ENCODE results near the gene UTP4.
"Not testable (repeated sequence)": the region's sequence is repeated elsewhere in the genome, so short reads cannot be mapped to it uniquely, and the experiment has no call there.

The UTP4 gene

DNA sequence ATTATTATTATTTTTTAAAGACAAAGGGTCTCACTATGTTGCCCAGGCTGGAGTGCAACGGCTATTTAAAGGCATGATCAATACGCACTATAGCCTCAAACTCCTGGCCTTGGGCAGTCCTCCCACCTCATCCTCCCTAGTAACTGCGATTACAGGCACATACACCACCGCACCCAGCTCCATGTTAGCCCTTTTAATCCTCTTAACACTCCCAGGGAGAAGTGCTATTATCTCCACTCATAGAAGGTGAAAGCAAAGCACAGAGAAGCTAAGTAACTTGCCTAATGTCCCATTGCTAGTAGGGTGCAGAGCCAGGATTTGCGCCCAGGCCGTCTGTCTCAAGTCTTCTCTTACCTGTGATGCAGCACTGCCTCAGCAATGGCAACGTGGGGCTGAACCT is 22.0 kb upstream of the UTP4 start:
- no peak for DNase-seq (ENCODE audit: low read depth in 2 of 2)

GRCh38 chr16:69111216-69111875 is 21.1 kb upstream of the UTP4 start:
- no peak for DNase-seq (ENCODE audit: low read depth in 2 of 2)

GRCh38 chr16:69111876-69112230 is 20.6 kb upstream of the UTP4 start:
- DNase-seq (ENCODE audit: low read depth in 2 of 2): no peak

DNA sequence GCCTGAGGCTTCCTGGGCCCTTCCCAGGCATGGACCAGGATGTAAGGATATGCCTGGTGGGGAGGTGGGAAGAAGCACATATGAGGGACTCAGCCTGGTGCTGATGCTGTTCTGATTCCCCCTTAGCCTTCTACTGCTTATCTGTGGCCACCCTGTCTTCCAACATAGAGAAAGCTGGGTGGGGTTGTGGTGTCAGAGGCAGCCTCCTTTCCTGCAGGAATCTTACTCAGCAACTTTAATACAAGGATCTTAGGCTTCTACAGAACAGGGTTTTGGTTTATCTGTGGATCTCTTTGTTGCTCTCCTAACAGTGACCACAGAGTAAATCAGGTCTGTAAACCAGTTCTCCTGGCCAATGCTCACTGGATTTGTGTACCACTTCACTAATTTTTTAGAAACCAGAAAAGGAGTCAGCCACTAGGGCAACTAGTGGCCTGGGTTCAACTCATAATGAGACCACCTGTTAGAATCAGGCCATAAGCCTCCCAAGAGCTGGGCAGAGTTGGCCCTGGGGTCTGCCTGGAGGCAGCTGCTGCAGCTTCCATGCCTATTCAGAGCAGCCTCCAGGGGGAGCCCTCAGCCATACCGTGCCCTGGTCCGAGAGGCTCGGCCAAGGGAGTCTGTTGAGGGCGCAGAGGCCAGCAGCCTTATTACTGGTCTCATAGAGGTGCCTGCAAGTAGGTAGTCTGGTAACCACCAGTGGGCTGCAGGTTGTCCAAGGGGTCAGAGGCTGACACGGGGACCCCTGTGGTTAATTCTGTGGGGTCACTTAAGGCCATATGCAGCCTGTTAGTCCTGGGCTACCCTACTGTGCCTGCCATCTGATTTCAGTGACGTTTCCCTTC is 19.9 kb upstream of the UTP4 start:
- DNase-seq (ENCODE audit: low read depth in 2 of 2): peak; percentile 43 to 54

- no peak for DNase-seq (ENCODE audit: low read depth in 2 of 2)
Measured at GRCh38 chr16:69113216-69113615, 19.2 kb upstream of the UTP4 start.

DNA sequence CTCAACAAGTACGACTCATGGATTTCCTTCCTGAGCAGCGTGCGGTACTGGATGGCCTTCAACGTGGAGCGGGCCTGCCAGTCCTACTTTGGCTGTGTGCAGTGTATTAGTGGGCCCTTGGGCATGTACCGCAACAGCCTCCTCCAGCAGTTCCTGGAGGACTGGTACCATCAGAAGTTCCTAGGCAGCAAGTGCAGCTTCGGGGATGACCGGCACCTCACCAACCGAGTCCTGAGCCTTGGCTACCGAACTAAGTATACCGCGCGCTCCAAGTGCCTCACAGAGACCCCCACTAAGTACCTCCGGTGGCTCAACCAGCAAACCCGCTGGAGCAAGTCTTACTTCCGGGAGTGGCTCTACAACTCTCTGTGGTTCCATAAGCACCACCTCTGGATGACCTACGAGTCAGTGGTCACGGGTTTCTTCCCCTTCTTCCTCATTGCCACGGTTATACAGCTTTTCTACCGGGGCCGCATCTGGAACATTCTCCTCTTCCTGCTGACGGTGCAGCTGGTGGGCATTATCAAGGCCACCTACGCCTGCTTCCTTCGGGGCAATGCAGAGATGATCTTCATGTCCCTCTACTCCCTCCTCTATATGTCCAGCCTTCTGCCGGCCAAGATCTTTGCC is 18.0 kb upstream of the UTP4 start:
- DNase-seq (ENCODE audit: low read depth in 2 of 2): no peak

- no peak for DNase-seq (ENCODE audit: low read depth in 2 of 2)
Measured at GRCh38 chr16:69114976-69115355, 17.5 kb upstream of the UTP4 start.

- no peak for DNase-seq (ENCODE audit: low read depth in 2 of 2)
Measured at GRCh38 chr16:69115361-69115760, 17.1 kb upstream of the UTP4 start.

DNA sequence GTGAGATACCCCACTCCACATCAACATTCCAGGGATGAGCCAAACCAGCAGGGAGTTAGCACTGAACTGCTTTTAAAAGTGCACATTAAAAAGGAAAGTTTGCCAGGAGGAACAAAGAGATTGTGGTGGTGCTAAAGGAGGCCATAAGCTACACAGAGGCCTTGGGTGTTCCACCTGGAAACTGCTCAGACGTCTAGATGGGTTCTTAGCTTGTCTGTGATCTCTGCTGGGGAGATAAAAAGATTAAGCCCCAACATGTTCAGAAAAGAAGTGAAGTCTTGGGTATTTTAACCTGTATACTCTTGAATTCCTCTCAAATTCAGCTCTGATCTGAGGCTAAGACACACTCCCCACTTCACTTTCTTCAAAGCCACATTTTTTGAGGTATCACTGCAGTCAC is 16.6 kb upstream of the UTP4 start:
- DNase-seq (ENCODE audit: low read depth in 2 of 2): no peak

GRCh38 chr16:69116256-69116875 is 16.1 kb upstream of the UTP4 start:
- DNase-seq (ENCODE audit: low read depth in 2 of 2): no peak

DNA sequence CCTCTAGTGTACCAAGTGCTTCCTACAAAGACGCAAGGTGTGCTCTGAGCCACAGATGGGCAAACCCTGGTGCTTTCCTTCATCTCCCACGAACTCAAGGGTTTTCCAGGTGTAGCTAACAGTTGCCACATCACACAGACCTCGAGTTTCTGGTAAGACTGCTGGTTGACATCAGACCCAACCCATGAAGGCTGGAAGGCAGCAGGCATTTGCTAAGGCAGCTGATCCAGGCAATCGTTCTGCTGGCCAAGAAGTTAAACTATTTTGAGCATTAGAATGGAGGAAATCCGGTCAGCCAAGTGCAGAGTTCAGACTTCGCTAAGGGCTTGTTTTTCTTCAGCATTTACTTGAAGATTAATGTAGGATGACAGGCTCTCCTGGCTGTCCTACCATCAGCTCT is 15.5 kb upstream of the UTP4 start:
- DNase-seq (ENCODE audit: low read depth in 2 of 2): no peak

GRCh38 chr16:69118468-69118867 is 14.0 kb upstream of the UTP4 start:
- no peak for DNase-seq (ENCODE audit: low read depth in 2 of 2)

DNA sequence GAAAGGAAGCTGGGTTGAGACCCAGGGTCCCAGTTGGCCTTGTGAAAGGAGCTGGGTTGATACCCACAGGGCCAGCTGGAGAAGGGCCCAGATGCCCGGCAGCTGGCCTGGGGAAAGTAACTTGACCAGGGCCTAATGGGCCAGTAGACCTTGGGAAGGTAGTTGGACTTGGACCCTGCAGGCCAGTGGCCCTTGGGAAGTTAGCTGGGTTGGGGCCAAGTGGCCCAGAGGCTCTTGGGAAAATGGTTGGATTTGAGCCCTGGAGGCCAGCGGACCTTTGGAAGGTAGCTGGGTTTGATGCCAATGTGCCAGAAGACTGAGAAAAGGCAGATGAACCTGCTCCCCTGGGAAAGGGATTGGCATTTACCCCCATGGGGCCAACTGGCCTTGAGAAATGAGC is 13.5 kb upstream of the UTP4 start:
- DNase-seq (ENCODE audit: low read depth in 2 of 2): no peak

GRCh38 chr16:69119536-69119935 is 12.9 kb upstream of the UTP4 start:
- DNase-seq (ENCODE audit: low read depth in 2 of 2): no peak

DNA sequence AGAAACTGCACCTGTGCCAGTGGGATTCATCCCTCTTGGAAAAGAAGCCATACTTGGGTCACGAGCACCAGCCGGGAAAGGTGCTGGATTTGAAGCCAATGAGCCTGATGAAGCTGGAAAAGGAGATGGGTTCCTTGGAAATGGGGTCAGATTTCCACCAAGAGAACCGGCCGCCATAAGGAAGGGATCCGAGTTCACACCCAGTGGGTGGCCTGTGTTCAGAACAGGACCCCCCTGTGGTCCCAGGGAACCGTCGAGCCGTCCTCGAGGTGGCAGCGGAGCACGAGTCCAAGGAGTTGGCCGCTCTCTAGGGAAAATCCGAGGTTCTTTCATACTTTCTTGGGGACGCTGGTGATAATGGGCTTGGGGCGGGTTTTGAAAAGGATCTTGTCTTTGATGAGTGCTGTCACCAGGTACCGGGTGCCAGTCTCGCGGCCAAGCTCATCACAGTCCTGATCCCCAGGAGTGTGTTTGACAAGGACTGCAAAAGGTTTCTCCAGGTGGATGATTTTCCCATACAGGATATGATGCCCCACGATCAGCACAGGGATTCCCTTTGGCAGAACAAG is 12.3 kb upstream of the UTP4 start:
- no peak for DNase-seq (ENCODE audit: low read depth in 2 of 2)

DNA sequence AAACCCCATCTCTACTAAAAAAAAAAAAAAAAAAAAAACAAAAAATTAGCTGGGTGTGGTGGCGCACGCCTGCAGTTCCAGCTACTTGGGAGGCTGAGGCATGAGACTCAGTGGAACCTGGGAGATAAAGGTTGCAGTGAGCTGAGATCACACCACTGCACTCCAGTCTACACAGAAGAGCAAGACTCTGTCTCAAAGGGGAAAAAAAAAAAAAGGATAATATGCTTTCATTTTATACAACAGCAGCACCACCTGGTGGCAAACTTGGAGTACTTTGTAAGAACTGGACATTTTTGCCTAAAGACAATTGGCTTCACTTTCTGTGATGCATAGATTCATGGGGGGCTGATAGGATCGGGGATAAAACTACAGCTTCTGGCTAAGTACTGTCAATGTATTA is 8.5 kb upstream of the UTP4 start:
- DNase-seq (ENCODE audit: low read depth in 2 of 2): no peak

DNA sequence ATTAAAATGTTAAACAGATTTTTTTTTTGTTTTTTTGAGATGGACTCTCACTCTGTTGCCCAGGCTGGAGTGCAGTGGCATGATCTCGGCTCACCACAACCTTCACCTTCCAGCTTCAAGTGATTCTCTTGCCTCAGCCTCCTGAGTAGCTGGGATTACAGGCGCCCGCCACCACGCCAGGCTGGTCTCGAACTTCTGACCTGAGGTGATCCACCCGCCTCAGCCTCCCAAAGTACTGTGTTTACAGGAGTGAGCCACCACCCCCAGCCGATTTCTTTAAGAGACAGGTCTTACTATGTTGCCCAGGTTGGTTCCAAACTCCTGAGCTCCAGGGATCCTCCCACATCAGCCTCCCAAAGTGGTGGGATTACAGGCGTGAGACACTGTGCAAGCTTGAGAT is 8.0 kb upstream of the UTP4 start:
- DNase-seq (ENCODE audit: low read depth in 2 of 2): not testable (repeated sequence)

- DNase-seq (ENCODE audit: low read depth in 2 of 2): not testable (repeated sequence)
Measured at GRCh38 chr16:69124961-69125360, 7.5 kb upstream of the UTP4 start.

DNA sequence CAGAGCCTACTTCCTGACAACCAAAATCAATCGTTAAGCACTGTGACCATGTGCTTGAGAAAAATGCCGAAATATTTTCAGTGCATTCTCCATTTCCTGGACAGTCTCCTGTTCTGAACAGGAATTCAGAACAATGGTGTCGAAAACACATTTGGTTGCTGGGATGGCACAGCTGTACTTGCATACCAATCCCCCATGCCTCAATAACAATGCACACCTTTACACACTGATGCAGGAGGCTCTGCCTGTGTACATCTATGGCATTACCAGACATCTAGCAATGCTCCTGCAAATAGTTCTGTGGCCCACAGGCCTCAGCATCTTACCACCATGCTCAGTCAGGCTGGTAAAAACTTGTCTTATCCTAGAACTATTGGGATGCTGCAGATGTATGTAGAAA is 6.2 kb upstream of the UTP4 start:
- DNase-seq (ENCODE audit: low read depth in 2 of 2): no peak

- DNase-seq (ENCODE audit: low read depth in 2 of 2): not testable (repeated sequence)
Measured at GRCh38 chr16:69126801-69127200, 5.6 kb upstream of the UTP4 start.

- DNase-seq (ENCODE audit: low read depth in 2 of 2): no peak
Measured at GRCh38 chr16:69127966-69128510, 4.4 kb upstream of the UTP4 start.

GRCh38 chr16:69130461-69130860 is 2.0 kb upstream of the UTP4 start:
- DNase-seq (ENCODE audit: low read depth in 2 of 2): no peak
